HUES48 (cell line): Measurements from ENCODE around the gene AMOT.

Source experiments
- H3K27ac ChIP-seq: one replicate; pipeline ENCODE4 v1.7.0; 2013; ENCODE audit warnings: low read depth, low read length, inconsistent platforms
- H3K27me3 ChIP-seq: 2 replicates; pipeline ENCODE4 v1.6.1; 2013; ENCODE audit warnings: mild to moderate bottlenecking, low read length; ENCODE audit not compliant: control insufficient read depth, insufficient read depth
- H3K36me3 ChIP-seq: 2 replicates; pipeline ENCODE4 v1.6.1; 2013; ENCODE audit warnings: low read length; ENCODE audit not compliant: control insufficient read depth, insufficient read depth
- H3K4me1 ChIP-seq: 2 replicates; pipeline ENCODE4 v1.6.1; 2013; ENCODE audit warnings: mild to moderate bottlenecking, low read length; ENCODE audit not compliant: control insufficient read depth, insufficient read depth
- H3K4me3 ChIP-seq: 2 replicates; pipeline ENCODE4 v1.5.1; 2013; ENCODE audit warnings: mild to moderate bottlenecking, low read depth, low read length
- H3K9ac ChIP-seq: 2 replicates; pipeline ENCODE4 v1.6.1; 2013; ENCODE audit warnings: mild to moderate bottlenecking, low read depth, low read length, moderate library complexity
- H3K9me3 ChIP-seq: 2 replicates; pipeline ENCODE4 v1.6.1; 2013; ENCODE audit warnings: low read length; ENCODE audit not compliant: control insufficient read depth, insufficient read depth

The AMOT gene

GRCh38 chrX:112768563-112768962, 72.1 kb downstream of the AMOT start:
- no peak overlapping the region for H3K27ac ChIP-seq
- no peaks in the 10 kb centered on the region for H3K36me3 ChIP-seq
- H3K4me3 ChIP-seq = no peak overlapping the region
- no peaks in the 10 kb centered on the region for H3K9me3 ChIP-seq
- peaks cover 6% of the 10 kb centered on the region; the same call in 1 of the 2 replicates for H3K27me3 ChIP-seq
- no peak overlapping the region for H3K9ac ChIP-seq
- H3K4me1 ChIP-seq = no peaks in the 10 kb centered on the region

- no peak overlapping the region for H3K27ac ChIP-seq
- H3K9me3 ChIP-seq = no peaks in the 10 kb centered on the region
- no peak overlapping the region for H3K9ac ChIP-seq
- no peak overlapping the region for H3K4me3 ChIP-seq
- H3K36me3 ChIP-seq = no peaks in the 10 kb centered on the region
- H3K4me1 ChIP-seq = no peaks in the 10 kb centered on the region
- peaks cover 16% of the 10 kb centered on the region for H3K27me3 ChIP-seq
These were observed 73.9 kb downstream of the AMOT start for GRCh38 chrX:112766774-112767173.

- H3K9me3 ChIP-seq = no peaks in the 10 kb centered on the region
- H3K4me1 ChIP-seq = no peaks in the 10 kb centered on the region
- no peaks in the 10 kb centered on the region for H3K36me3 ChIP-seq
- H3K27ac ChIP-seq = no peak overlapping the region
- H3K27me3 ChIP-seq = peaks cover 16% of the 10 kb centered on the region
- H3K4me3 ChIP-seq = no peak overlapping the region
- no peak overlapping the region for H3K9ac ChIP-seq
These were observed 79.1 kb downstream of the AMOT start for GRCh38 chrX:112761242-112762207.

- Histone ChIP-seq H3K27me3 (peaks cover 16% of the 10 kb centered on the region), H3K36me3 (no peaks in the 10 kb centered on the region), H3K27ac (no peak overlapping the region), H3K4me3 (no peak overlapping the region), H3K9ac (no peak overlapping the region), H3K4me1 (no peaks in the 10 kb centered on the region), H3K9me3 (no peaks in the 10 kb centered on the region)
These were observed 79.9 kb downstream of the AMOT start for GRCh38 chrX:112760697-112761096.

- Histone ChIP-seq H3K4me1 (no peaks in the 10 kb centered on the region), H3K9me3 (no peaks in the 10 kb centered on the region), H3K36me3 (no peaks in the 10 kb centered on the region), H3K9ac (no peak overlapping the region), H3K4me3 (no peak overlapping the region), H3K27ac (no peak overlapping the region), H3K27me3 (peaks cover 12% of the 10 kb centered on the region)
These were observed 80.7 kb downstream of the AMOT start for GRCh38 chrX:112759966-112760365.

GRCh38 chrX:112759512-112759911, 81.1 kb downstream of the AMOT start:
- no peaks in the 10 kb centered on the region for H3K4me1 ChIP-seq
- no peak overlapping the region for H3K9ac ChIP-seq
- no peak overlapping the region for H3K4me3 ChIP-seq
- H3K27me3 ChIP-seq = peaks cover 10% of the 10 kb centered on the region
- no peak overlapping the region for H3K27ac ChIP-seq
- H3K9me3 ChIP-seq = no peaks in the 10 kb centered on the region
- no peaks in the 10 kb centered on the region for H3K36me3 ChIP-seq

GRCh38 chrX:112757946-112758345, 82.7 kb downstream of the AMOT start:
- no peak overlapping the region for H3K4me3 ChIP-seq
- H3K4me1 ChIP-seq = no peaks in the 10 kb centered on the region
- no peaks in the 10 kb centered on the region for H3K9me3 ChIP-seq
- peaks cover 7% of the 10 kb centered on the region for H3K27me3 ChIP-seq
- H3K27ac ChIP-seq = no peak overlapping the region
- no peak overlapping the region for H3K9ac ChIP-seq
- H3K36me3 ChIP-seq = no peaks in the 10 kb centered on the region

- H3K9me3 ChIP-seq = no peaks in the 10 kb centered on the region
- no peak overlapping the region for H3K27ac ChIP-seq
- H3K4me1 ChIP-seq = no peaks in the 10 kb centered on the region
- H3K36me3 ChIP-seq = no peaks in the 10 kb centered on the region
- no peak overlapping the region for H3K9ac ChIP-seq
- H3K27me3 ChIP-seq = peaks cover 4% of the 10 kb centered on the region; the same call in 1 of the 2 replicates
- H3K4me3 ChIP-seq = no peak overlapping the region
These were observed 87.5 kb downstream of the AMOT start for GRCh38 chrX:112753116-112753515.

GRCh38 chrX:112751076-112751475, 89.6 kb downstream of the AMOT start:
- no peak overlapping the region for H3K9ac ChIP-seq
- H3K27ac ChIP-seq = no peak overlapping the region
- peaks cover 4% of the 10 kb centered on the region; the same call in 1 of the 2 replicates for H3K27me3 ChIP-seq
- H3K4me3 ChIP-seq = no peak overlapping the region
- H3K36me3 ChIP-seq = no peaks in the 10 kb centered on the region
- H3K9me3 ChIP-seq = no peaks in the 10 kb centered on the region
- no peaks in the 10 kb centered on the region for H3K4me1 ChIP-seq

GRCh38 chrX:112746812-112747595, 93.6 kb downstream of the AMOT start:
- Histone ChIP-seq H3K27ac (no peak overlapping the region), H3K9ac (no peak overlapping the region), H3K27me3 (peaks cover 17% of the 10 kb centered on the region), H3K9me3 (no peaks in the 10 kb centered on the region), H3K4me1 (peaks cover 8% of the 10 kb centered on the region; the same call in 1 of the 2 replicates), H3K36me3 (no peaks in the 10 kb centered on the region), H3K4me3 (no peak overlapping the region)
